ENCODE data around the gene PXYLP1. TPM values are rescaled to one million over a fixed set of nuclear protein-coding genes. Genes with fewer than 3 reads are reported as not detected.

Gene PXYLP1
- total and polyA plus RNA-seq, 2 of the 8 experiments (the other 6 are each of a cell fraction or from before 2014, with no cell fraction given) = 19.4 to 20.6 TPM

DNA sequence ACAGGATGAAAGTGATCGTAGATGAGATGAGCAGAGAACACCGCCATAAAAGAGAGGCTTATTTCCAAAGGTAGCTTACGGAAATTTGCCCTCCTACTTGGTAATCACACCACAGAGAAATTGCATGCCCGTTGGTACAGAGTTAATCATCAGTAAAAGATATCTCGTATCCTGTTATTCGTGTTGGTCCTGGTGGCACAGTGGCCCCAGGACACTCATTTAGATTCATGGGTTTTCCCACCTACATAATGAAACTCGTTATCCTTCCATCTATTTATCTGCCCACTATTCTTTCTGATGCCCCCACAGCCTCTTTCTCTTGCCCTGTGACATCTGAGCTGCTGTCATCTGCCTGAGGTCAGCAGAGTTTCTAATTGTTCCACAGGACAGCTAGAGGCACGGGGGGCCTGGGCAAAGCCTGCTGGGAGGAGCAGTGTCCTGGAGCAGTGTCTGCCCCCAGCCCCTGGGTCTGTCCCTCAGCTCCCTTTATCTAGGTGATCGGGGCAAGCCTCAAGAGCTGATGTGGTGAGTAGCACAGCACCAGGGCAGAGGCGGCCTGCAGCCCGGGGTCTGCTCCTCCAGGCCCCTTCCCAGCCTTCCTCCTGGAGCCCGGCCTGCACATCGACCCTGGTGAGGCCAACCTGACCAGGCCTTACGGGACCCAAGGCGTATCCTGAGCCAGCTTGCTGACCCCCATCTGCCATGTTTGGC lies 42.2 kb downstream of the PXYLP1 start:
- CTCF ChIA-PET (ENCODE audit: partially characterized antibody) = interaction anchor here (0.6 to 1.3 kb wide), 2 partner anchors 39 to 172 kb away, joined by 3 to 5 read pairs; no protein-coding TSS in a partner anchor
- no peak overlapping the region for H3K9ac ChIP-seq (replicated peaks in 1 of 4; ENCODE audit: extremely low read depth in 1 of 4, low read depth in 3 of 4, low read length in 3 of 4)
- POLR2A ChIA-PET (ENCODE audit: partially characterized antibody) = no interaction called here

More for the DNA sequence above, 42.2 kb downstream of the PXYLP1 start:
- no peak overlapping the region for H2BK5ac ChIP-seq (ENCODE audit: low read depth, low read length)
- no peaks in the 10 kb centered on the region for H3K9me3 ChIP-seq (ENCODE audit: insufficient read depth in 2 of 2, low read depth in 1 of 2, low read length in 1 of 2)
- H3K18ac ChIP-seq (ENCODE audit: extremely low read depth, low read length) = no peak overlapping the region
- TF ChIP-seq RNF2 (IDR thresholded peaks at IDR 0.05; ENCODE audit: borderline replicate concordance, low read depth, low read length, missing control alignments, poor library complexity, severe bottlenecking) = no peak
- TF ChIP-seq HDAC6 (IDR thresholded peaks at IDR 0.05; ENCODE audit: low read depth, low read length) = no peak
- TF ChIP-seq CTBP2 (IDR thresholded peaks at IDR 0.05; ENCODE audit: borderline replicate concordance, insufficient read depth, insufficient read length, low read length) = no peak
- TF ChIP-seq SP2 (IDR thresholded peaks at IDR 0.05; ENCODE audit: low read length) = no peak
- no peak for TF ChIP-seq YY1 (IDR thresholded peaks at IDR 0.05; ENCODE audit: low read depth, low read length)
- no peak for TF ChIP-seq MAFK (IDR thresholded peaks at IDR 0.05; ENCODE audit: low read depth, low read length)
- no peak for TF ChIP-seq CBX8 (IDR thresholded peaks at IDR 0.05; ENCODE audit: borderline replicate concordance, low read depth, low read length)
- H4K8ac ChIP-seq (ENCODE audit: extremely low read depth, insufficient read depth, low read length) = no peak overlapping the region
- H3K4me1 ChIP-seq (replicated peaks in 1 of 4; ENCODE audit: control insufficient read depth in 3 of 4, insufficient read depth in 4 of 4, low read length in 3 of 4) = no peaks in the 10 kb centered on the region
- no peak overlapping the region for H2AFZ ChIP-seq (ENCODE audit: low read length)
- no peak overlapping the region for H3K4me3 ChIP-seq (ENCODE audit: extremely low read depth in 1 of 4, insufficient read depth in 2 of 4, low read depth in 3 of 4, low read length in 4 of 4)
- no peak overlapping the region for H4K5ac ChIP-seq (ENCODE audit: insufficient read length, low read depth, low read length)
- H3K79me1 ChIP-seq (ENCODE audit: low read depth, low read length) = no peaks in the 10 kb centered on the region
- H3K79me2 ChIP-seq (ENCODE audit: control insufficient read depth in 1 of 2, insufficient read depth in 2 of 2, low read length in 2 of 2) = no peaks in the 10 kb centered on the region
- FAIRE-seq (no peak), DNase-seq (ENCODE audit: low read depth in 1 of 2, low spot score in 2 of 2) (peak in 1 of 2 experiments; percentile 28)
- no peak overlapping the region for H2BK120ac ChIP-seq (replicated peaks; ENCODE audit: low read depth, low read length)
- H3K27ac ChIP-seq (ENCODE audit: low read depth, low read length) = no peak overlapping the region
- H2BK20ac ChIP-seq (ENCODE audit: low read length) = no peak overlapping the region
- no peak overlapping the region for H3K4ac ChIP-seq (replicated peaks; ENCODE audit: insufficient read length, low read depth, low read length)
- 93% methylated on average over 15 of the region's 15 CpGs; no CpG with 5 or more reads in 1 of the 2 experiments for WGBS, 2 experiments (ENCODE audit: extremely low coverage in 1 of 2, insufficient coverage in 1 of 2, insufficient read length in 1 of 2, insufficient replicate concordance in 2 of 2, low coverage in 1 of 2, low lambda C conversion rate in 2 of 2, missing lambda C conversion rate in 1 of 2)
- no peak overlapping the region for H2BK12ac ChIP-seq (ENCODE audit: low read depth, low read length)
- no peak overlapping the region for H2BK15ac ChIP-seq (ENCODE audit: low read length)
- H3K4me2 ChIP-seq (ENCODE audit: insufficient read depth in 1 of 2, low read depth in 2 of 2, low read length in 2 of 2) = no peak overlapping the region
- H3K56ac ChIP-seq (replicated peaks; ENCODE audit: insufficient read length, low read depth, low read length) = no peak overlapping the region
- H3K14ac ChIP-seq (ENCODE audit: insufficient read length) = no peak overlapping the region
- H3K23ac ChIP-seq (ENCODE audit: insufficient read length) = no peak overlapping the region
- no peak overlapping the region for H2AK5ac ChIP-seq (ENCODE audit: low read depth, low read length)
- H3K36me3 ChIP-seq (ENCODE audit: control insufficient read depth in 2 of 4, insufficient read depth in 4 of 4, low read length in 3 of 4) = no peaks in the 10 kb centered on the region; a peak in 3 of 8 replicates
- no peak overlapping the region for H4K91ac ChIP-seq (replicated peaks; ENCODE audit: insufficient read length, low read length)
- no peaks in the 10 kb centered on the region for H3K27me3 ChIP-seq (replicated peaks in 1 of 4; ENCODE audit: control insufficient read depth in 3 of 4, extremely low read depth in 1 of 4, insufficient read depth in 3 of 4, low read length in 3 of 4)
- H4K20me1 ChIP-seq (replicated peaks in 1 of 2; ENCODE audit: control insufficient read depth in 1 of 2, insufficient read depth in 2 of 2, low read length in 2 of 2) = peaks cover 0 to 2% of the 10 kb centered on the region in 2 experiments
- H3K23me2 ChIP-seq (ENCODE audit: low read depth, low read length) = no peaks in the 10 kb centered on the region
